ENCODE measurements around the gene KCNG2.

DNA sequence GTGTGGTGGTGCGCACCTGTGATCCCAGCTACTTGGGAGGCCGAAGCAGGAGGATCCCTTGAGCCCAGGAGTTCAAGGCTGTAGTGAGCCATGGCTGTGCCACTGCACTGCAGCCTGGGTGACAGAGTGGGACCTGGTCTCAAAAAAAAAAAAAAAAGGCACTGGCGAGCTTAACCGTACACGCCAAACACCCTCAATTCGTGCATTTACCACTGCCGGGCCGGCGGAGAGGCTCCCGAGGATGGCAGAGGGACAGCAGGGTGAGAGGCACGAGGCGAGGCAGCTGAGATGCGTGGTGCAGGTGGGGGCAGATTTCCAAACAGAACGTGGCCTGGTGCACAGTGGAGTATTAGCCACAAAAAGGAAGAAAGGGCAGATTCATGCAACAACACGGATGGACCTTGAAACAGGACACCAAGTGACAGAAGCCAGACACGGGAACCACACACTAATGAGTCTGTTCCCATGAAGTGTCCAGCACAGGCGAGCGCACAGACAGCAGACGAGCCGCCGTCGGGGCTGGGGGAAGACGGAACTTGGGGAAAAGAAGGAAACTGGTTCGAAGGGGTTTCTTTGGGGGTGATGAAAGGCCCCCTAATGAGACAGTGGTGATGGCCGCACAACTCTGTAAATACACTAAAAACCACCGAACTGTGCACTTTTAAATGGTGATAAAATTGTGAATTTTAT is 126.3 kb downstream of the KCNG2 start:
- TF ChIP-seq, protein P1, sequence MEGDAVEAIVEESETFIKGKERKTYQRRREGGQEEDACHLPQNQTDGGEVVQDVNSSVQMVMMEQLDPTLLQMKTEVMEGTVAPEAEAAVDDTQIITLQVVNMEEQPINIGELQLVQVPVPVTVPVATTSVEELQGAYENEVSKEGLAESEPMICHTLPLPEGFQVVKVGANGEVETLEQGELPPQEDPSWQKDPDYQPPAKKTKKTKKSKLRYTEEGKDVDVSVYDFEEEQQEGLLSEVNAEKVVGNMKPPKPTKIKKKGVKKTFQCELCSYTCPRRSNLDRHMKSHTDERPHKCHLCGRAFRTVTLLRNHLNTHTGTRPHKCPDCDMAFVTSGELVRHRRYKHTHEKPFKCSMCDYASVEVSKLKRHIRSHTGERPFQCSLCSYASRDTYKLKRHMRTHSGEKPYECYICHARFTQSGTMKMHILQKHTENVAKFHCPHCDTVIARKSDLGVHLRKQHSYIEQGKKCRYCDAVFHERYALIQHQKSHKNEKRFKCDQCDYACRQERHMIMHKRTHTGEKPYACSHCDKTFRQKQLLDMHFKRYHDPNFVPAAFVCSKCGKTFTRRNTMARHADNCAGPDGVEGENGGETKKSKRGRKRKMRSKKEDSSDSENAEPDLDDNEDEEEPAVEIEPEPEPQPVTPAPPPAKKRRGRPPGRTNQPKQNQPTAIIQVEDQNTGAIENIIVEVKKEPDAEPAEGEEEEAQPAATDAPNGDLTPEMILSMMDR (conservative IDR thresholded peaks at IDR 0.05), result no peak
- TF ChIP-seq EZH2 (IDR thresholded peaks at IDR 0.05; ENCODE audit: low read depth), result no peak
